HCT116 (cell line): ENCODE measurements around the gene EPHB2.

Experiments
- CTCF ChIP-seq, 3 experiments: fragments of 200-600 bp in 1 of 3; sonication (generic) in 1 of 3; IDR thresholded peaks in 2 of 3; conservative IDR thresholded peaks in 1 of 3; 2 replicates each; pipeline ENCODE4 v1.5.1; 2012 to 2017; ENCODE audit warnings: low read depth in 2 of 3, low read length in 2 of 3, antibody characterized with exemption in 1 of 3, borderline replicate concordance in 1 of 3, control low read depth in 1 of 3, mild to moderate bottlenecking in 1 of 3, mixed read lengths in 1 of 3, mixed run types in 1 of 3, moderate library complexity in 1 of 3; ENCODE audit not compliant: insufficient read depth in 1 of 3
- EGR1 ChIP-seq: IDR thresholded peaks from 2 replicates; pipeline ENCODE4 v1.6.1; 2012; ENCODE audit warnings: low read depth
- POLR2A ChIP-seq: IDR thresholded peaks from 2 replicates; pipeline ENCODE4 v1.7.0; 2011; ENCODE audit warnings: borderline replicate concordance; ENCODE audit not compliant: insufficient read depth, insufficient read length; ENCODE audit errors: extremely low read depth
- ZFX ChIP-seq: fragments of 450-650 bp; IDR thresholded peaks from 2 replicates; pipeline ENCODE4 v1.6.1; 2017
- ZNF274 ChIP-seq: fragments of 200-500 bp; sonication (Bioruptor generic); IDR thresholded peaks from 2 replicates; pipeline ENCODE4 v1.6.1; 2014; ENCODE audit warnings: mild to moderate bottlenecking, low read depth, low read length, inconsistent platforms

DNA sequence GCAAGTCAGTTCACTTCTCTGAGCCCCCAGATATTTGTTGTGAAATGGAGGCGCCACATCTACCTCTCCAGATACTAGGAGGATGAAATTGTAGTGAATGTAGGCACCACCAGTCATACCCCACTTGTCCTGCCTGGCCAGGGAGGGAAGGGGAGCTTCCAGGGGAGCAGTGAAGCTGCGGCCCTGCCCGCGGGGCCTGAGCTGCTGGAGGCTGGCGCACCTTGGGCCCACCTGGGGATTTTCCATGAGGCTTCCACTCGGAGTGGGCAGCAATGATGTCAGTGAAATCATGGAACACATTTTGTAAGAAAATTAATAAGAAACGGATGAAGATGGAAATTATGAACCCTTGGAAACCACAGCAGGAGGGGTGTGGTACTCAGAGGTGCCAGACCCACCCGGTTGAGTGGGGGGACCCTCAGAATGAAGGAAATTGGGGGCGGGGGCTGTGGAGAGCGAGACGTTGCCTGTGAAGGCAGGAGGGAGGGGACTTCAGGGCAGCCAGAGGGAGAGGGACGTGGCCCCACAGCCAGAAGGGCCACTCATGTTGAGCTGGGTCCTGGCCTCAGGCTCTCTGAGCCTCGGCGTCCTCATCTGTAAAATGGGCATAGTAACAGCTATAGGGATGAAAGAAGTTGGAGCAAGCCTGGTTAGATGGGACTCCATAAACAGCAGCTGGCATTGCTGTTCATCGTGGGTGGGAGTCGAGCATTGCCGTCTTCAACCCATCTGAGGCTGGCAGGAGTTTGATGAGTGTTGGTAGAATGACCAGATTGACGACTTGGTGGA, 101.6 kb downstream of the EPHB2 start:
- TF ChIP-seq POLR2A (no peak), ZNF274 (no peak), CTCF (IDR thresholded peaks at IDR 0.05 in 2 of 3, conservative IDR thresholded peaks at IDR 0.05 in 1 of 3; ENCODE audit: borderline replicate concordance in 1 of 3, insufficient read depth in 1 of 3, low read depth in 2 of 3, low read length in 2 of 3) (no peak), ZFX (no peak), EGR1 (no peak)
